Thyroid gland (tissue), 4 donors: ENCODE data around the gene SLC8B1.

Source experiments
- POLR2A ChIP-seq, 2 donors: fragments of 450-650 bp; IDR thresholded peaks; one replicate each; pipeline ENCODE4 v1.6.1; 2017; ENCODE audit warnings: antibody characterized with exemption in 2 of 2, mild to moderate bottlenecking in 2 of 2, moderate library complexity in 1 of 2
- TF ChIP-seq, protein P1 (sequence below), 6 experiments: fragments of 200-600 bp in 3 of 6; fragments of 450-650 bp in 3 of 6; sonication (generic) in 3 of 6; IDR thresholded peaks; one replicate each; pipeline ENCODE4 v1.5.1; 2016 to 2019; ENCODE audit warnings: antibody characterized with exemption in 6 of 6, mild to moderate bottlenecking in 2 of 6, inconsistent platforms in 1 of 6, moderate library complexity in 1 of 6

DNA sequence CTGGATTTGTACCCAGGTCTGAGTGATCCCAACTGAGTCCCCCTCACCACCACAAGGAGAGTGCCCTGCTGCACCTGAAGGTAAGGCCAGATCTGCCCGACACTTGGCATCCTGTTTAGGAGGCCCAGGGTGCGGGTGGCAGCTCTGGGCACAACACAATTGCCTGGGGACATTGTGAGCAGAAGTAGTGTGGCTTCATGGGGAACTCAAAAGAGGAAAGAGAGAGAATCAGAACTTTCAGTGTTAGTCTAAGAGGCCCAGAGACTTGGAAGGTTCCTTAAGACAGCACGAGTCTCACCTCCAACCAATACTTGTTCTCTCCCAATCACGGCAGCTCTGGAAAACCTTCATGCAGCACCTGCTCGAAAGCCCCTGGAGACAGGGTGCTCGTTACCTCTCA lies 6.6 kb upstream of the SLC8B1 start:
- no peak for TF ChIP-seq POLR2A (IDR thresholded peaks at IDR 0.05)
- TF ChIP-seq, protein P1, sequence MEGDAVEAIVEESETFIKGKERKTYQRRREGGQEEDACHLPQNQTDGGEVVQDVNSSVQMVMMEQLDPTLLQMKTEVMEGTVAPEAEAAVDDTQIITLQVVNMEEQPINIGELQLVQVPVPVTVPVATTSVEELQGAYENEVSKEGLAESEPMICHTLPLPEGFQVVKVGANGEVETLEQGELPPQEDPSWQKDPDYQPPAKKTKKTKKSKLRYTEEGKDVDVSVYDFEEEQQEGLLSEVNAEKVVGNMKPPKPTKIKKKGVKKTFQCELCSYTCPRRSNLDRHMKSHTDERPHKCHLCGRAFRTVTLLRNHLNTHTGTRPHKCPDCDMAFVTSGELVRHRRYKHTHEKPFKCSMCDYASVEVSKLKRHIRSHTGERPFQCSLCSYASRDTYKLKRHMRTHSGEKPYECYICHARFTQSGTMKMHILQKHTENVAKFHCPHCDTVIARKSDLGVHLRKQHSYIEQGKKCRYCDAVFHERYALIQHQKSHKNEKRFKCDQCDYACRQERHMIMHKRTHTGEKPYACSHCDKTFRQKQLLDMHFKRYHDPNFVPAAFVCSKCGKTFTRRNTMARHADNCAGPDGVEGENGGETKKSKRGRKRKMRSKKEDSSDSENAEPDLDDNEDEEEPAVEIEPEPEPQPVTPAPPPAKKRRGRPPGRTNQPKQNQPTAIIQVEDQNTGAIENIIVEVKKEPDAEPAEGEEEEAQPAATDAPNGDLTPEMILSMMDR (IDR thresholded peaks at IDR 0.05) = no peak
